IMR-90 (cell line): ENCODE measurements around the gene KLHDC7B. TPM values are rescaled to one million over a fixed set of nuclear protein-coding genes. Genes with fewer than 3 reads are reported as not detected.
A peak's percentile ranks its signal among the peaks of the same experiment; 100 is the strongest.

Experiments
- ATAC-seq: fragments of 200-7000 bp; cut with Tn5 transposase; 2 replicates; pipeline ENCODE4 v1.9.1; 2020; ENCODE audit warnings: low read depth, mild to moderate bottlenecking, moderate library complexity
- BruUV-seq: library from RNA; stranded (reverse); fragments of 400-500 nt; replicated peaks from 2 replicates; lab custom pipeline; 2021; lab: Mats Ljungman, UMichigan
- CTCF ChIA-PET: fragments of 300-600 bp; formaldehyde crosslinking; extraction: SDS; loops from one replicate; lab custom pipeline; 2021; ENCODE audit warnings: antibody characterized with exemption; lab: Yijun Ruan, JAX
- POLR2A ChIA-PET: fragments of 300-600 bp; sonication (Branson Sonifier 250); formaldehyde crosslinking; loops from one replicate; lab custom pipeline; 2022; ENCODE audit warnings: antibody characterized with exemption; ENCODE audit not compliant: unreplicated experiment; lab: Charles Lee
- DNase-seq: peaks from one replicate; pipeline ENCODE4 v3.0.0; 2013
- H2AFZ ChIP-seq: replicated peaks from 2 replicates; pipeline ENCODE3; 2013; ENCODE audit warnings: low read length, mild to moderate bottlenecking; ENCODE audit not compliant: poor library complexity
- H2AK5ac ChIP-seq: 2 replicates; pipeline ENCODE4 v1.6.1; 2013; ENCODE audit warnings: low read depth, low read length, inconsistent platforms
- H2AK9ac ChIP-seq: replicated peaks from 2 replicates; pipeline ENCODE3; 2013; ENCODE audit warnings: mild to moderate bottlenecking, low read depth, low read length, moderate library complexity; ENCODE audit not compliant: poor library complexity
- H2BK120ac ChIP-seq: 2 replicates; pipeline ENCODE4 v1.6.1; 2013; ENCODE audit warnings: low read depth, low read length, inconsistent platforms
- H2BK15ac ChIP-seq: 3 replicates; pipeline ENCODE4 v1.6.1; 2013; ENCODE audit warnings: low read depth, low read length, inconsistent platforms
- H2BK20ac ChIP-seq: 2 replicates; pipeline ENCODE4 v1.6.1; 2013; ENCODE audit warnings: low read depth, mild to moderate bottlenecking, inconsistent platforms, low read length, moderate library complexity
- H2BK5ac ChIP-seq: 2 replicates; pipeline ENCODE4 v1.6.1; 2013; ENCODE audit warnings: mild to moderate bottlenecking, low read depth, low read length, inconsistent platforms; ENCODE audit not compliant: poor library complexity, severe bottlenecking
- H3K14ac ChIP-seq: replicated peaks from 2 replicates; pipeline ENCODE4 v1.6.1; 2013; ENCODE audit warnings: low read depth, low read length, inconsistent platforms
- H3K18ac ChIP-seq: 2 replicates; pipeline ENCODE4 v1.6.1; 2013; ENCODE audit warnings: low read depth, low read length, control low read depth
- H3K23ac ChIP-seq: 2 replicates; pipeline ENCODE4 v1.6.1; 2013; ENCODE audit warnings: low read depth, low read length, inconsistent platforms
- H3K27ac ChIP-seq: 2 replicates; pipeline ENCODE4 v1.5.1; 2013; ENCODE audit warnings: mild to moderate bottlenecking, control low read depth, low read length; ENCODE audit not compliant: insufficient read depth
- H3K27me3 ChIP-seq: 2 replicates; pipeline ENCODE4 v1.6.1; 2013; ENCODE audit warnings: low read length; ENCODE audit not compliant: control insufficient read depth, insufficient read depth
- H3K36me3 ChIP-seq: 2 replicates; pipeline ENCODE4 v1.6.1; 2013; ENCODE audit warnings: low read length, mixed read lengths; ENCODE audit not compliant: control insufficient read depth, insufficient read depth
- H3K4ac ChIP-seq: 2 replicates; pipeline ENCODE4 v1.6.1; 2013; ENCODE audit warnings: low read depth, low read length, inconsistent platforms
- H3K4me1 ChIP-seq: 2 replicates; pipeline ENCODE4 v1.6.1; 2013; ENCODE audit warnings: low read length, mixed read lengths; ENCODE audit not compliant: control insufficient read depth, insufficient read depth
- H3K4me2 ChIP-seq: 2 replicates; pipeline ENCODE4 v1.6.1; 2013; ENCODE audit warnings: low read depth, mild to moderate bottlenecking, control low read depth, low read length, moderate library complexity
- H3K4me3 ChIP-seq: 2 replicates; pipeline ENCODE4 v1.5.1; 2013; ENCODE audit warnings: low read depth, mild to moderate bottlenecking, control low read depth, low read length, moderate library complexity; ENCODE audit not compliant: insufficient read depth
- H3K56ac ChIP-seq: 2 replicates; pipeline ENCODE4 v1.6.1; 2013; ENCODE audit warnings: low read length, inconsistent platforms; ENCODE audit not compliant: insufficient read depth; ENCODE audit errors: extremely low read depth
- H3K79me1 ChIP-seq, 2 experiments: 2 replicates each; pipeline ENCODE4 v1.6.1; 2013; ENCODE audit warnings: low read length in 2 of 2, inconsistent platforms in 1 of 2, low read depth in 1 of 2
- H3K9ac ChIP-seq: 2 replicates; pipeline ENCODE4 v1.6.1; 2013; ENCODE audit warnings: low read depth, low read length, control low read depth
- H3K9me1 ChIP-seq: 2 replicates; pipeline ENCODE4 v1.6.1; 2013; ENCODE audit warnings: low read length, inconsistent platforms; ENCODE audit not compliant: insufficient read depth
- H3K9me3 ChIP-seq: 2 replicates; pipeline ENCODE4 v1.6.1; 2013; ENCODE audit warnings: low read length; ENCODE audit not compliant: control insufficient read depth, insufficient read depth
- H4K20me1 ChIP-seq: 2 replicates; pipeline ENCODE4 v1.6.1; 2013; ENCODE audit warnings: low read length, inconsistent platforms; ENCODE audit not compliant: insufficient read depth
- H4K5ac ChIP-seq: 2 replicates; pipeline ENCODE4 v1.6.1; 2013; ENCODE audit warnings: mild to moderate bottlenecking, low read depth, low read length, control low read depth
- H4K8ac ChIP-seq, 2 experiments: 2 replicates each; pipeline ENCODE4 v1.6.1; 2013; ENCODE audit warnings: low read depth in 2 of 2, low read length in 2 of 2, control low read depth in 1 of 2, inconsistent platforms in 1 of 2
- H4K91ac ChIP-seq: 2 replicates; pipeline ENCODE4 v1.6.1; 2013; ENCODE audit warnings: low read depth, low read length, inconsistent platforms; ENCODE audit not compliant: insufficient read depth
- CEBPB ChIP-seq: IDR thresholded peaks from 2 replicates; pipeline ENCODE4 v1.6.1; 2012; ENCODE audit warnings: low read depth, low read length, improper control_type of control experiment
- NFE2L2 ChIP-seq: fragments of 150-350 bp; IDR thresholded peaks from 2 replicates; pipeline ENCODE4 v1.6.1; 2016; ENCODE audit warnings: low read depth, mild to moderate bottlenecking, low read length
- RAD21 ChIP-seq: IDR thresholded peaks from 2 replicates; pipeline ENCODE4 v1.6.1; 2012; ENCODE audit warnings: low read length, improper control_type of control experiment
- RFX5 ChIP-seq: IDR thresholded peaks from 2 replicates; pipeline ENCODE4 v1.8.0; 2012; ENCODE audit warnings: low read depth, mild to moderate bottlenecking, low read length, moderate library complexity
- SMC3 ChIP-seq: fragments of 150-350 bp; IDR thresholded peaks from 2 replicates; pipeline ENCODE4 v1.6.1; 2016; ENCODE audit warnings: low read depth, mild to moderate bottlenecking, antibody characterized with exemption, low read length, moderate library complexity
- WGBS, 2 experiments: methylation state at CpG; one replicate each; pipeline versions ENCODE4 v1.1.5 to v1.1.7; 2013; ENCODE audit warnings: missing lambda C conversion rate in 2 of 2; ENCODE audit not compliant: insufficient read length in 1 of 2; ENCODE audit errors: extremely low coverage in 2 of 2; 5-methylcytosine and 5-hydroxymethylcytosine counted together
- dilution Hi-C: fragments of 300-500 bp; cut with HindIII; formaldehyde crosslinking; loops from one replicate; pipeline ENCODE4 v1.14.3; 2018; ENCODE audit warnings: low sequenced_read_pairs; ENCODE audit not compliant: unreplicated experiment
- in situ Hi-C: fragments of 300-500 bp; cut with MboI; formaldehyde crosslinking; loops from 3 replicates; pipeline ENCODE4 v1.14.3; 2019; ENCODE audit warnings: low sequenced_read_pairs, inconsistent platforms, mixed read lengths
- intact Hi-C: fragments of 100-400 bp; cut with micrococcal nuclease; formaldehyde crosslinking; loops from 2 replicates; pipeline ENCODE4 v1.10.0; 2022
- polyA plus RNA-seq, 3 experiments: library from polyadenylated mRNA; depleted of rRNA; stranded (reverse); fragments of >200 nt; gene quantifications; 2 replicates each; pipeline ENCODE4 v1.2.3, GENCODE V29; 2012; ENCODE audit warnings: low replicate concordance in 1 of 3
- total RNA-seq: library from RNA; depleted of rRNA; stranded (reverse); fragments of >200 nt; gene quantifications from 2 replicates; pipeline ENCODE4 v1.2.3, GENCODE V29; 2012
- TF ChIP-seq, protein P1 (sequence below): fragments of 150-350 bp; IDR thresholded peaks from 2 replicates; pipeline ENCODE4 v1.6.1; 2016; ENCODE audit warnings: low read depth, mild to moderate bottlenecking, low read length, moderate library complexity, borderline replicate concordance

The KLHDC7B gene
- total and polyA plus RNA-seq, 2 of the 4 experiments (the other 2 are of a cell fraction) = 0.05 TPM; not detected in 1

DNA sequence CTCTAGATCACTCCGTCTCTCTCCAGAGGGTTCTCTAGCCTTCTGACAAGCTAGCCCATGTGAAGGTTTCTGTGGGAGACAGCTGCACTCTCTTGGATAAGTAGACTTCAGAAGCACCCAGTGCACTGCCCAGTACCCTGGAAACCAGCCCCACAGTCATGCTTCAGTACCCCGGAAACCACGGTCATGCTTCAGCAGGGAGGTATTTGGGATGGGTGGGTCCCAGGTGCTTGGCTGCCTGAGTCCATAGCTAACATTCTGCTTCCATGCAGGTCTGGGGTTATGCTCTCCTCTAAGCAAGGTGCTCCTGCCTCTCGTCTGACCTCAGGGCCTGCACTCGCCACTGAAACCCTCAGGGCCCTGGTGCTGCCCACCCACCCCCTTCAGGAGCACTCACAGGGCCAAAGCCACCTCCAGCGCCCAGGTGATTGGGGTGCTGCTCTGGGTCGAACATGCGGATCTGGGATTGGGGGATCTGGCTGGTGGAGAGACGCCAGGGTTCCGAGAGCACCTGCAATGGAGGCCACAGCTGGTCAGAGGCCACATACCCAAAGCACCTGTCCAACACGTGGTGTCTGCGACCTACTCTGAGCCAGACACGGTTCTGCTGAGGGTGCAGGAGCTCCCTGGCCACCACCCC is 24.3 kb downstream of the KLHDC7B start:
- H3K14ac ChIP-seq = no peak overlapping the region
- H3K56ac ChIP-seq = no peak overlapping the region
- no peak overlapping the region for H3K4me2 ChIP-seq
- intact Hi-C loops (no loop called here), dilution Hi-C loops (no loop called here), in situ Hi-C loops (no loop called here)
- H3K4me1 ChIP-seq = no peaks in the 10 kb centered on the region
- no peak overlapping the region for H4K8ac ChIP-seq
- 74% methylated on average over 5 of the region's 13 CpGs; no CpG with 5 or more reads in 1 of the 2 experiments for WGBS, 2 experiments
- BruUV-seq = no TSS peak
- ATAC-seq = no peak
- H4K91ac ChIP-seq = no peak overlapping the region
- no peak overlapping the region for H2AFZ ChIP-seq
- POLR2A ChIA-PET = no interaction called here
- H3K4ac ChIP-seq = no peak overlapping the region
- no peaks in the 10 kb centered on the region for H3K79me1 ChIP-seq
- no peak overlapping the region for H2BK20ac ChIP-seq
- no peak for TF ChIP-seq SMC3
- no peak for TF ChIP-seq CEBPB
- no peak for TF ChIP-seq RFX5
- no peak for TF ChIP-seq RAD21
- TF ChIP-seq NFE2L2 = no peak
- TF ChIP-seq, protein P1, sequence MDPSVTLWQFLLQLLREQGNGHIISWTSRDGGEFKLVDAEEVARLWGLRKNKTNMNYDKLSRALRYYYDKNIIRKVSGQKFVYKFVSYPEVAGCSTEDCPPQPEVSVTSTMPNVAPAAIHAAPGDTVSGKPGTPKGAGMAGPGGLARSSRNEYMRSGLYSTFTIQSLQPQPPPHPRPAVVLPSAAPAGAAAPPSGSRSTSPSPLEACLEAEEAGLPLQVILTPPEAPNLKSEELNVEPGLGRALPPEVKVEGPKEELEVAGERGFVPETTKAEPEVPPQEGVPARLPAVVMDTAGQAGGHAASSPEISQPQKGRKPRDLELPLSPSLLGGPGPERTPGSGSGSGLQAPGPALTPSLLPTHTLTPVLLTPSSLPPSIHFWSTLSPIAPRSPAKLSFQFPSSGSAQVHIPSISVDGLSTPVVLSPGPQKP = no peak
- no peaks in the 10 kb centered on the region for H4K20me1 ChIP-seq
- no peak overlapping the region for H2BK120ac ChIP-seq
- CTCF ChIA-PET = no interaction called here
- H4K5ac ChIP-seq = no peak overlapping the region
- H3K36me3 ChIP-seq = no peaks in the 10 kb centered on the region; the same call in 1 of the 2 replicates
- H3K4me3 ChIP-seq = no peak overlapping the region
- H2AK9ac ChIP-seq = peak overlapping the region; percentile 65
- no peak overlapping the region for H2AK5ac ChIP-seq
- H3K9me3 ChIP-seq = no peaks in the 10 kb centered on the region
- H2BK5ac ChIP-seq = no peak overlapping the region
- DNase-seq = no peak
- H3K27ac ChIP-seq = no peak overlapping the region
- H3K27me3 ChIP-seq = 0 out of 2 replicates have a peak, but pooled peaks cover 4% of the 10 kb centered on the region
- H3K18ac ChIP-seq = no peak overlapping the region
- H3K9ac ChIP-seq = no peak overlapping the region
- H2BK15ac ChIP-seq = no peak overlapping the region
- no peak overlapping the region for H3K23ac ChIP-seq
- H3K9me1 ChIP-seq = no peaks in the 10 kb centered on the region
